GM18907 (cell line): ENCODE data around the gene STK24.

Source experiments
- ATAC-seq: cut with Tn5 transposase; IDR thresholded peaks from one replicate; pipeline ENCODE4 v1.9.1; 2021; ENCODE audit warnings: mild to moderate bottlenecking, moderate library complexity; ENCODE audit not compliant: unreplicated experiment

The STK24 gene

GRCh38 chr13:98459171-98459681 lies 117.7 kb downstream of the STK24 start:
- ATAC-seq: no peak

DNA sequence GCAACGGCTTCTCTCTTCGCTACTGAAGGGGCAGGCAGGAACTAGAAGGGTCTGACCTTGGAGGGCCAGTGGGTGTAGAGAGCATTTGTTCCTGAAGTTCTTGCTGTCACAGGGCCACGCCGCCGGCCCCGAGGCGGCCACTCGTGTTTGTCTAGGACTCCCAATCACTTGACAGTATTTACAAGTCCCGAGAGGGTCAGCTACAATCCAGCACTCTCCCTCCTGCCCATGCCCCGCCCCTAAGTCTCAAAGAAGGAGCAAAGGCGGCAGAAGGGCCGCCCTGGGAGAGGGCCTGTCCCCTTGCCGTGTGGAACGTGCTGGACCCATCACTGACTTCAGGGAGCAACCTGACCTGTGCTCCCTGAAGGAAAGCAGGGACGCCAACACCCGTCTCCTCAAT lies 118.5 kb downstream of the STK24 start:
- no peak for ATAC-seq

GRCh38 chr13:98457053-98457452 lies 119.9 kb downstream of the STK24 start:
- no peak for ATAC-seq

GRCh38 chr13:98456413-98456845 lies 120.5 kb downstream of the STK24 start:
- ATAC-seq: no peak

GRCh38 chr13:98454389-98454881 lies 122.5 kb downstream of the STK24 start:
- ATAC-seq: no peak

DNA sequence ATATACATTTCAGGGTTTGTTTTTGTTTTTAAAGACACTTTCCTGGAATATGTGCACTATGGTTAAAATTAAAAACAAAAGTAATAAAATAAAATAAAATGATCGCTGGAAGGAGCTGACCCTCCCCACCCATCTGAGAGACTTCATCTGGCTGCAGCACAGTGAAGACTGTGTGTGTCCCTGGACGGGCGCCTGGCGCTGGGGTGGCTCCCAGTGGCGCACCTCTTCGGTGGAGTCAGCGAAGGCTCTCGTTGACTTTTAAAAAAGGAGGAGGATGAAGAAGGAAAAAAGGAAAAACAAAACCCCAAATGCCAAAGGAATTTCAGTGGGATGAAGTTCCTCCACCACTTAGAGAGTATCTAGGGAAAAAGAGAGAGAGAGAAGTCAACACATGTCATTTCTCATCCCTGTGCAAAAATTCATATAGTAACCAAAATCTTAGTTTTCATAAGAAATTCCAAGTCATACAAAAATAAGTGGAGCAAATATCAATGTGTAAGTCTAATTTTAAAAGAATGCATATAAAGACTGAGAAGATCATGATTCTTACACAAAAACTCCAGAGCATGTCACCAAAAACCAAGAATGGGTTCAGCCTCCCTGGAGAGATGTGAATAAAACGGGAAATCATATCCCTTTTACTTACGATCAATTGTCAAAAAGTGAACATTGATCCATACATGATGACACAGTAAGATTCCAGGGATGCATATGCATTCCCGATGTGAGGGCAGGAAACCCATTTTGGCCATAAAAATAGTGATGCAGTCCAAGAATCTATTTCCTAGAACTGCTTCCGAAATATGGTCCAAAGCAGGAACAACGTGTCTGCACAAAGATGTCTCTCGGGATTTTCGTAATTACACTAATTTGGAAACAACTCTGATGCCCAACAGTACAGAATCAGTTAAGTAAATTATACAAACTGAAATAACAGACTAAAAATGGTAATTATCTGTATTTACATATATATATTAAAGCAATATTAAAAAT lies 123.8 kb downstream of the STK24 start:
- ATAC-seq: no peak

GRCh38 chr13:98451676-98452470 lies 125.0 kb downstream of the STK24 start:
- no peak for ATAC-seq

DNA sequence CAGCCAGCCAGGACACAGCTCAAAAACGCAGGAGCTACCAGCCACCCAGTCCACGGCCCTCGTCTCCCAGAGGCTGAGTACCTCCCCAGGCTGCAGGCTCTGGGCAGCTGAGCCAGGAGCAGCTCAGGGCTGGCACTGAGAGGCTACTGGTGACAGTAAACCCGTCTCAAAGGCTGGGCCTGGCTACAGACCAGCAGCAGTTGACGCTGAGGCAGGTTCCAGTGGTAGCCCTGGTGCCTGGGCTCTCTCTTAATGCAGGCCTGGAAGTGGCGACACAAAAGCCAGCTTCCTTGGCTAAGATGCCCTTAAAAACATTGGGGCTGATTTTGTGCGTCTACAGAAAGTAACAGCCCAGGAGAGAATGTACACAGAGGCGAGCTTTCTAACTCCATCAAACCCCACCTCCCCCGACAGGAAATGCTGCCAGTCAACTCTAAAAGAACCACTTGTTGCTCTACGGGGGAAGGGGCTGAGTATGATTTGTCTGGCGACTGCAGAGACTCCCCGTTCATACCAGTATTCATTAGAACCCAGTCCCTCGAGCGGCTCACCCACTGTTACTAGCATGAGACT lies 126.3 kb downstream of the STK24 start:
- ATAC-seq: no peak

- ATAC-seq: no peak
Measured at GRCh38 chr13:98450026-98450425, 126.9 kb downstream of the STK24 start.

DNA sequence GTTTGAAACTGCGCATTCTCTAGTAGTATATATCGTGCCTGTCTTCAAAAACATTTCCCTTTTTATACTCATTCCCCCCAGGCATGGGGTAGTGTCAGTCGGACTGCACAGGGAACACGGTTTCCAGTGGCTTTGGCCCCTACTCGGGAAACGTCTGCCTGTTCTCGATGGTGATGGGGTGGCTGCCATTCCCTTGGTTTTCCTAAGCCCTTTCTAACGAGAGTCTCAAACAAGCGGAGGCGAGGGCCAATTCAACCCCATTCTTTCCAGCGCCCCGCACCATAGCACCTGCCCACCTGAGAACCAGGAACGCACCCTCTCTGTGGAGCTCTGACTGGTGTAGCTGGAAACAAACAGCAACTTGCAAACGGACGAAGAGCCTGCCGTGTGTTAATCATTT lies 127.6 kb downstream of the STK24 start:
- no peak for ATAC-seq

DNA sequence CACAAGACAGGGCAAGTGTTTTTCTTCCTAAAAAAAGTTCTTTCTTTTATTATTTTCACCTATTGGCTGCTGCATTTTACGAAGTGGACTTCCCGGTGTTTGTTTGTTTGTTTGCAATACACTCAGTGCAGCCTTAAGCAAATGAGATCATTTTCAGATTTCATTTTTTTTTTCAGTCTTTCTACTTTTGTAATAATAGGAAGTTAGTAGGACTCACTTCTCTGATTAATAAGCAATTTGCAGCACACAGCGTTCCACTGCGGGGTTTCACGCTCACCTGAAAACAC lies 128.3 kb downstream of the STK24 start:
- ATAC-seq: no peak

DNA sequence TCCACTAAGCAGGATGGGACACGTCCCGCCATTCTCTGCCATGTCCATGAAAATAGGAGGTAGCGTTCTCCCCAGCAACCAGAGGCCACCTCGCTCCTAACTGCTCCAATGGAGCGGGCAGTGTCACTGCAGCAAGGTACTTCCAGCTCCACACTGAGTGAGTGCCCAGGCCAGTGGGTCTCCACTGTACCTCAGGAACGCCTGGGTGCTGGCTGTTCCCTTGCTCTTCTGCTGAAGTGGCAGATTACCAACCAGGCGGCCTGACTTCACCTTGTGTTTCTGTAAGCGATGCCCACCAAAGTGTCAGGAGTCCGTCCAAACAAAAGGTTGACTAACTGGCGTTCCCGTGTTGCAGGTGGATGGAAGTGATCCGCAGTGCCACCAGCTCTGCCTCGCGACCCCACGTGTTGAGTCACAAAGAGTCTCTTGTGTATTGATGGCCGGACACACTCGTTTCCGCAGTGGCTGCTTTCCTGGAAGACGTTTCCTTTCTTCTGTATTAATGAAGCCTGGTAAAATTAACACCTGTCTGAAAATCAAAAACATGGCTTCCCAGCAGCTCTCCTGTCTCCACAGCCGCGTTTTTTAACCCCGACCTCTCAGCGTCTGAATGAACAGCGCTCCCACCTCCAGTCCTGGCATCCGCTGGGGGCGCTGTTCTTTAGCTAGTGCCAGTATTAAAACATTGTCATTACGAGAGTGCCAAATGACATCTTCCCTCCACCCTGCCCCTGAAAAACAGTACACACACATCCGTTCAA lies 128.8 kb downstream of the STK24 start:
- no peak for ATAC-seq

DNA sequence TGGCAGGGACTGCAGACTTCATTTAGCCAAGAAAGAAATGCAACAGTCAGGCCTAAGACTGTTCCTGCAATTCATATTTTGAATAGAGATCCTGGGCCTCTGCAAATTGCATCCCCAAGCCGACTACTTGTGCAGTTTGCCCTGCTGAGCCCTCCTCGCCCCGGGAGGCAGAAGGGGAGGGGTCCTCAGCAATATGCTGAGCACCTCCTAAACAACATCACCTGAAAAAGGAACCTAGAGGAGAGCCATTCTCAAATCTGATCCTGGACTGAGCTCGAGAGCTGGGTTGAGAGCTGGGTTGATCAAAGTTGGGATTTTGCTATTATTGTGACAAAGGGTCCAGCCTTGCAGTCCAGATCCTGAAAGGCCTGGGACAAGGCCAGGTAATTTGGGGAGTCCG lies 129.8 kb downstream of the STK24 start:
- no peak for ATAC-seq

- ATAC-seq: no peak
Measured at GRCh38 chr13:98446234-98446621, 130.7 kb downstream of the STK24 start.

DNA sequence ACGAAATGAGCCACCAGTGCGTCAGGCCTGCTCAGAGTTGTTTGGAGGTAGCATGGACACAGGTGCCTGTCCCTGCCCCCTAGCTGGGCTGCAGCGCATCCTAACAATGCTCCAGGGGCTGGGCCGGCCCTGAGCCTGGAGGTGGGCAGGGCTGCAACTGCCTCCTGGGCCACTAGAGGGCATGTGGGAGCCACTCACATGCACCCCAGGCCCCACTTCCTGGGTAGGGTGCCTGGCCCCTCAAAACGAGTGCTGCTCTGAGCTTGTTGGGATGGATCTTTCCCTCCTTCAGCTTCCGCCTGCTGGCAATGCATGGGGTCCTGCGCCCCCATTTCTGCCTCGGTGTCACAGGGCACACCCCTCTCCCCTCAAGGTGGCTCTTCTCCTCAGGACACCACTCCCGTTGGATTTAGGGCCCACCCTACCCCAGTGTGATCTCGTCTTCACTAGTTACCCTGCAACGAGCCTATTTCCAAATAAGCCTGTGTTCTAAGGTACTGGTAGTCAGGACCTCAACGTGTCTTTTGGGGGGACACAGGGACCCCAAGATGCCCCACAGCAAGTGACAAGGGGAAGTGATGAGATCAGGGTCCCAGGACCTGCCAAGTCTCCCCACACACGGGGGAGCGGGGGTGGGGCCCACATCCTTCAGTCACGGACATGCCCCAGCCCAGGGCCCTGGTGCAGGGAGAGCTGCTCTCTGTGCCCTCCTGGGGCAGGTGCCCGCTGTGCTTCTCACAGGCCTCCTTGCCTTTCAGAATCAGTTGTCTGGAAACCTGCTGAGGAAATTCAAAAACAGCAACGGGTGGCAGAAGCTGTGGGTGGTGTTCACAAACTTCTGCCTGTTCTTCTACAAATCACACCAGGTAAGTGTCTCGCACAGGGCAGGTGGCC lies 131.3 kb downstream of the STK24 start:
- peak; percentile 92 for ATAC-seq

DNA sequence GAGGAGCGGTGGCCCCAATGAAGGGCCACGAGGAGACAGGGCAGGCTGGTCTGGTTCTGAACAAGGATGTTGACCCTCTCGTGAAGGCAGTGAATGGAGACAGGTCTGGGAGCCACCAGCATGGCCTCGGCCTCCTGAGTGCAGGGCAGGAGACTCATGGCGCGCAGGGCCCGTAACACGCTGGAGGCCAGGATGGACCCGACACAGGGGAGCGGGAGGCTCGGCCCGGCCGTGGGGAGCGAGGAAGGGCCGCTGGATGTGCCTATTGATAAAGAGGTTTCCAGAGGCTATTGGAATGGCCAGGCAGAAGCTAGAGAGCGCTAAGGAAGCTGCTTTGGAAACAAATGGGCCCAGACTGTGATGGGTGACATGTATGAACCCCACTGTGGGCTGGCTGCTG lies 132.5 kb downstream of the STK24 start:
- ATAC-seq: no peak

DNA sequence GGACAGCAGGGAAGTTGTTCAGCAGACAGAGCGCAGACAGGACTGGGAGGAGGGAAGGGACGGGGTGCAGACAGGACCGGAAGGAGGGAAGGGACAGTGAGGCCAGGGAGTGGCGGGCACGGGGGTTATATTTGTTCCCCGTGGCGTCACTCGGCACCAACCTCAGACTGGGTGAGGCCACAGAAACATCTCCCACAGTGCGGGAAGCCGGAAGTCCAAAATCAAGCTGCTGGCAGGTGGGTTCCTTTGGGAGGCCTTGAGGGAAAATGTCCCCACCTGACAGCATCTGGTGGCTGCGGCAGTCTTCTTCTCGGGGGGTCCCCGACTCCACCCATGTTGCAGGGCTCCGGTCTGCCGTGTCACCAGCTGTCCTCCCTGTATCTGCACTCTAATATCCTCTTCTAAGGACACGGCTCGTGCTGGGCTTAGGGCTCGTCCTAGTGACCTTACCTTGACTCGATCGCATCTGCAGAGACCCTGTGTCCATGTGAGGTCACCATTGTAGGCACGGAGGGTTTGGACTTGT lies 133.0 kb downstream of the STK24 start:
- no peak for ATAC-seq

DNA sequence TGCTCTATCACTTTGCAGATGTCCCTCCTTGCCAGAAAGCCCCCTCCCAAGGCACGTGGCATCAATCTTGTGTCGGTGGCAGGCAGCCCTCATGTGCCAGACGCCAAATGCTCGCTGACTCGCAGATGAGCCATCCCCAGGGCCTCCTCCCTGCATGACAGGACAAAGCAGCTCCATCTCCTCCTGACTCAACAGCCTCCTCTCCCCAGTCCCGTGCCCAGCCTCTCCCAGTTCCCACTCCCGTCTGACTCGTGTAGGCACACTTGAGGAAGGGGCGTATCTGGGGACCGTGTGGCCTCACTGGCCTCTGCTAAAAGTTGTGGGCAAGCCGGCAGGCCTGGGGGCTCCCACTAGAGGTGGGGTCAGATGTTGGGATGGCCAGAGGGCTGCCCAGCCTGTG lies 133.6 kb downstream of the STK24 start:
- ATAC-seq: no peak
